Activated CD8-positive, alpha-beta memory T cell treated with anti-CD3 and anti-CD28 coated beads for 36 hours (primary cell): ENCODE data around the gene KNOP1. TPM values are rescaled to one million over a fixed set of nuclear protein-coding genes. Genes with fewer than 3 reads are reported as not detected.

ENCODE experiments used
- CTCF ChIA-PET: fragments of 350-600 bp; sonication (Branson Sonifier 250); formaldehyde crosslinking; loops from one replicate; lab custom pipeline; 2021; ENCODE audit warnings: antibody characterized with exemption; lab: Charles Lee
- POLR2A ChIA-PET: fragments of 350-600 bp; sonication (Branson Sonifier 250); formaldehyde crosslinking; loops from one replicate; lab custom pipeline; 2021; ENCODE audit warnings: antibody characterized with exemption; lab: Charles Lee
- total RNA-seq, 2 experiments: library from RNA; stranded (reverse); gene quantifications; one replicate each; pipeline ENCODE4 v1.2.3, GENCODE V29; 2021

KNOP1 gene
- total RNA-seq: 10 to 100 TPM; 32.1 to 33.9 TPM

- ChIA-PET CTCF (interaction anchor here (1.0 kb wide), 2 partner anchors 20 to 163 kb away, joined by 3 read pairs; partner anchors contain the start of gene VPS35L), POLR2A (interaction anchor here (0.7 to 1.1 kb wide), 2 partner anchors 12 to 162 kb away, joined by 4 read pairs; no protein-coding TSS in a partner anchor)
Measured at GRCh38 chr16:19717741-19718623, at the start of gene KNOP1, which contains the start of gene IQCK. TSS of gene KNOP1 (minus strand) at chr16:19718227. CDS start at chr16:19715035, 3,192 bp downstream. TSS of gene IQCK (plus strand) at chr16:19718271. CDS start at chr16:19718307, 36 bp downstream.

GRCh38 chr16:19767497-19767896, 49.5 kb upstream of the KNOP1 start:
- ChIA-PET CTCF (no interaction called here), POLR2A (interaction anchor here (0.6 kb wide), 1 partner anchor 45 kb away, joined by 3 read pairs; no protein-coding TSS in a partner anchor)

DNA sequence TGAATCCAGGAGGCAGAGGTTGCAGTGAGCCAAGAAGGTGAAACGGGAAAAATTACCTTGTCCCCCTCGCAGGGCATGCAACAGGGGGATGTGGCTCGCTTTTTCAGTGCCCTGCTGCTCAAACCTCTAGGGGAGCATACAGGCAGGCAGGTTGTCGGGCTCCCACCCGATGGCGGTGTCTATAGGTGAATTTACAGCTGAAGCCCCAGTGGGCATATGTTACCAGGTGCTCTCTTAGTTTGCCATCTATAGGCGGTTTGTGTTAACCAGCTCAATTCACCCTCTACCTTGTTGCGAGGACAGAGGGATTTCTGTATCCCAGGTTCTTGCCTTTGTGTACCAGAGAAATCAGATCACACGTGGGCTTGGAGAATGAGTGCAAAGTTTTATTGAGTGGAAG, 49.0 kb upstream of the KNOP1 start:
- CTCF ChIA-PET: no interaction called here

DNA sequence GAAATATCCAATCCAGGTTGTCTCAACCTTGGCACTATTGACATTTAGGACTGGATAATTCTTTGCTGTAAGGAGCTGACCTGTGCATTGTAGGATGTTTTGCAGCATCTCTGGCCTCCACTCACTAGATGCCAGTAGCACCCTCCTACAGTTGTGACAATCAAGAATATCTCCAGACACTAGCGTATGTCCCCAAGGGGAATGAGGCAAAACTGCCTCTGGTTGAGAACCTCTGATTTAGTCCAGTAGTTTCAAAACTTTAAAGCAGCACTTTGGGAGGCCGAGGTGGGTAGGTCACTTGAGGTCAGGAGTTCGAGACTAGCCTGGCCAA, 48.5 kb upstream of the KNOP1 start:
- CTCF ChIA-PET: no interaction called here
- POLR2A ChIA-PET: no interaction called here

More for the DNA sequence above, 49.0 kb upstream of the KNOP1 start:
- POLR2A ChIA-PET: interaction anchor here (0.6 kb wide), 1 partner anchor 44 kb away, joined by 3 read pairs; no protein-coding TSS in a partner anchor

DNA sequence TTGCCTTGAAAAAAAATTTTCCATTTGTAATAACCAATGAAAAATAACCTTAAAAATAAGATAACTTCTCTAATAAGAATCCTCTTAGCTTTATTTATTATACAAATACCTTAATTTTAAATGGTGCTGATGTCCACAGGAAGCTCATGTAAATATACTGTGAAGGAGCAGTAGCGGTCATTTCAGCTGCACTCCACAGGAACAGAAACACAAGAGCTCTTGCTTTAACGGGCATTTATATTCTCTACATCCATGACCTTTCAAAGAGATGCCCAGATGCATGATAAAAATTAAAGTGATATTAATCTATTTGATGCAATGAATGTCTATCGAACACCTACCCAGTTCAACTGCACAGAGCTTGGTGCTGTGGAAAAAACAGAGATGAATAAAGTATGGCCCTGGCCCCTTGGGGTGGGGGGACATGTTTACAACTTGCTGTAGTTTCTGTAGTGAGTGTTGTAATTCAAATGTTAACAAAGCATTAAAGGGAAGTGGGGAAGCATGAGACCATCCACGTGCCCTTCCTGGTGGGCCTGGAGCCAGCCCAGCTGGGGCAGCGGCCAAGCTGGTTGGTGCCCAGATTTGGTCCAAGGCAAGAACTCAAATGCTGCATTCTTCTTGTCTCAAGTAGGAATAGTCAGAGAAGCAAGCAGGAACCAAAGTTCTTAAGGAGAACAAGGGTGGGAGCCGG, 48.0 kb upstream of the KNOP1 start:
- ChIA-PET CTCF (interaction anchor here (0.9 kb wide), 1 partner anchor 12 kb away, joined by 3 read pairs; no protein-coding TSS in a partner anchor), POLR2A (no interaction called here)

DNA sequence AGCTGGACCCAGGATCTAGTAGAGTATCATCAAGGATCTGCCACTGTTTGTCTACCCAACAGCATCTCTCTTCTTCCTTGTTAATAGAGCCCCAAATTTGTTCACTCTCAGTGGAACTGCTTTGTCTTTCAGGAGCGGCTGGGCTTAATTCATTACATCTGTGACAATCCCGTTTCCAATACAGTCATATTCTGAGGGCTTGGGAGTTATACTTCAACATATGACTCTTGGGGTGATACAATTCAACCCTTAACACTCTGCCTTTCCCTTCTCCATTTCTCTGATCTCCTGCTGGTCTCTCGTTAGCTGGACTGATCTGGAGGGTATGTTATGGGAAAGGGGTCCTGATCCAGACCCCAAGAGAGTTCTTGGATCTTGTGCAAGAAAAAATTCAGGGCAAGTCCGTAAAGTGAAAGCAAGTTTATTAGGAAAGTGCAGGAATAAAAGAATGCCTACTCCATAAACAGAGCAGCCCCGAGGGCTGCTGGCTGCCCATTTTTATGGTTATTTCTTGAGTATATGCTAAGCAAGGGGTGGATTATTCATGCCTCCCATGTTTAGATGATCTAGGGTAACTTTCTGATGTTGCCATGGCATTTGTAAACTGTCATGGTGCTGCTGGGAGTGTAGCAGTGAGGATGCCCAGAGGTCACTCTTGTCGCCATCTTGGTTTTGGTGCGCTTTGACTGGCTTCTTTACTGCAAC, 42.5 kb upstream of the KNOP1 start:
- ChIA-PET CTCF (no interaction called here), POLR2A (no interaction called here)

- ChIA-PET CTCF (no interaction called here), POLR2A (no interaction called here)
Measured at GRCh38 chr16:19757762-19758595, 40.0 kb upstream of the KNOP1 start.

- ChIA-PET POLR2A (no interaction called here), CTCF (no interaction called here)
Measured at GRCh38 chr16:19757026-19757425, 39.0 kb upstream of the KNOP1 start.

GRCh38 chr16:19755268-19755667, 37.2 kb upstream of the KNOP1 start:
- POLR2A ChIA-PET: no interaction called here
- CTCF ChIA-PET: no interaction called here

DNA sequence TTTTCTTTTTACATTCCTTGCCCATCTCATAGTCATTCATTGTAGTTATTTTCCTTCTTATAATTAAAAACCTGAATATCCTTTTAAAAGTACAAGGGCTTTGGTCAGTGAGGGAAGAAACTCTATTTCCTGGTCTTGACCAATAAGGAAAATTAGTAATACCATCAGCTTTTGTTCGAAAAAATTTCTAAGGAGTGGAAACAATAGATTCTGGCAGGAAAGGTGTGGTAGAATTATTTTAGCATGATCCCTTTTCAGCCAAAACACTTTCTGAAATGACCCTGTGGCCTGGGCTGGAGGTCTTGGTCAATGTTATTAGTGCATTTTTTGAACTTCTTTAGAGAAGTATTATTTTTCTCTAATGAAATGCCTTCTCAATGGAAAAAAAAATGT, 36.6 kb upstream of the KNOP1 start:
- POLR2A ChIA-PET: no interaction called here
- CTCF ChIA-PET: no interaction called here

DNA sequence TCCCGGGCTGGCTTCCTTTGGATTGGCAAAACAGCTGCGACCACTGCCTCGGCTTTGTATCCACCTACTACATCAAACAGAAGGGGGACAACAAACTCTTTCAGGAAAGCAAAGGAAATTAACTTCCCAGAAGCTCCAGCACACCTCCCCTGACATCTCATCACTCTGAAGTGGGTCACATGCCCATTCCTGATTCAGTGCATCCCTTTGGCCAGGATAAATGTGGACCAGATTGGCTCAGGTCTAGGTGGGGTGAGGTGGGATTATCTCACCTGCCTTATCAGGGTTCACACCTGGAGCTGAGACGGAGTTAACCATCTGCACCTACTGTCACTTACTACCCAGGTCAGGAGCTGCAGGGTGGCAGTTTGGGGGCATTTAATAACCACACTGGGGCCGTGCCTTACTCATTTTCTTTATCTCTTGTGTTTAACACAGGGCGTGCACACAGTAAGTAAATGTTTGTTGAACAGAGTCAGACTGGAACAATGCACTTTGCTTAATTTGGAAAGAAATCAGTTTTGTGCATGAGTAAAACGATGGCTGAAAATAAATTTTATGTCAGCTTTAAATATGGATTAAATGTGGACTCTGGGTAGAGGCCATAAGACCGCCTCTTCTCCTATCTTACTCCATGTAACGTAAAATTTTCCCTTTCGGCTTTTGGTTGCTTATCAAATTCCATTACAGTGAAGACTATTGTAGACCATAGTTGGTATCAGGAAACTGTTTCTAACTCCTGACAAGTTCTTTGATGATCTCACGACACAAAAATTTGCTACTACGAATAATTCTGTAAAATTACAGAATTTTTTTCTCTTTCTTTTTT, 36.0 kb upstream of the KNOP1 start:
- POLR2A ChIA-PET: no interaction called here
- CTCF ChIA-PET: no interaction called here

DNA sequence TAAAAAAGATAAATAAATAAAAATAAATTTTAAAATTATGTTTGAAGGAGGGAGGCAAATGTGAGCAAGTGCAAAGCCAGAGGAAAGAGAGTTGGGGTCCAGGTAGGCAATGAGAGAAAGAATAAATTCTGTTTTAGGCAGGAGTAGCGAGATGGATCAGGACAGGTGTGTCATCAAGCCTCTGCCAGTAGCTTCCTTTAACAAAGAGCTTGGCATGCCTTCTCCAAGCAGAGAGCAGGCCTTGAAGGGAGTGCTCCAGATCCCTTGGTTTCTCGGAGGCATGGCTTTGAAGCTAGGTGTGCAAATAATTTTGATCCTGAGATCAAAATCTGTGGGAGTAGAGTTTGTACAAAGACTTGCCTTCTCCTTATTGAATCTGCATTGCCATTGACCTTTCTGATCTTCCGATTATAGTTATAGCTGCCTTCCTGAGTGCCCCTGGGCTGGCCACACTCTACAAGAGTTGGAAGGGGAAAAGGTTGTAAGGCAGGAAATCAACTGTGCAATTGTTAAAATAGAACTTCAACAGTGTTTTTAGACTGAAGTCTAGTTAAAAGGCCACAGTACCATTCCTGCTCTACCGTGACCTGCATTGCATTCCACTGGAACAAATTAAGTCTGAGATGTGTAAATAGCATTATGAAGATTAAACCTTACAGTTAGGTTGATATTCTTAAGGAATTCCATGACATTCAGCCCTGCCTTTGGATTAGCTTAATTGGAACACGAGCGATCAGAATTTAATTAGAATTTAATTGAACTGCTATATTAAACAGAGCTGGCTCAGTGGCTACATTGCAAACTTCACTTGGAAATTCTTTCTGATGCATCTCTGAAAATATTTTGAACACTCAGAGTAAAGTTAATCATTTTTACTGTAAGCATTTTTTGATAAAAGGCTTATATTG, 33.7 kb upstream of the KNOP1 start:
- ChIA-PET CTCF (no interaction called here), POLR2A (no interaction called here)

DNA sequence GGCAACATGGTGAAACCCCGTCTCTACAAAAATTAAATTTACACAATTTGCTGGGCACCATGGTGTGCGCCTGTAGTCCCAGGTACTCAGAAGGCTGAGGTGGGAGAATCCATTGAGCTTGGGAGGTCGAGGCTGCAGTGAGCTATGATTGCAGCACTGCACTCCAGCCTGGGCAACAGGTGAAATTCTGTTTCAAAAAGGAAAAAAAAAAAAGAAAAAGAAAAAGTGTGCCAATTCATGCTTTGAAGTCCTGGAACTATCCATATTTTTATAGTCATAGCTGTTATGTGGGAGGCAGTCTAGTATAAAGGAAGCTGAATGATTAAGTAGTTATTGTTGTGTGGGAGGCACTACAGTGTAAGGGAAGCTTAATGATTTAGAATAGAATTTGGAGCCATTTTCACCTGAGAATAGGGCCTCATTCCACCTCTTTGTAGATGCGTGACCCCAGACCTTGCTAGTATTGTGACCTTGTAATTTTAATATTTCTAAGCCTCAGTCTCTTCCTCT, 31.6 kb upstream of the KNOP1 start:
- POLR2A ChIA-PET: no interaction called here
- CTCF ChIA-PET: no interaction called here

DNA sequence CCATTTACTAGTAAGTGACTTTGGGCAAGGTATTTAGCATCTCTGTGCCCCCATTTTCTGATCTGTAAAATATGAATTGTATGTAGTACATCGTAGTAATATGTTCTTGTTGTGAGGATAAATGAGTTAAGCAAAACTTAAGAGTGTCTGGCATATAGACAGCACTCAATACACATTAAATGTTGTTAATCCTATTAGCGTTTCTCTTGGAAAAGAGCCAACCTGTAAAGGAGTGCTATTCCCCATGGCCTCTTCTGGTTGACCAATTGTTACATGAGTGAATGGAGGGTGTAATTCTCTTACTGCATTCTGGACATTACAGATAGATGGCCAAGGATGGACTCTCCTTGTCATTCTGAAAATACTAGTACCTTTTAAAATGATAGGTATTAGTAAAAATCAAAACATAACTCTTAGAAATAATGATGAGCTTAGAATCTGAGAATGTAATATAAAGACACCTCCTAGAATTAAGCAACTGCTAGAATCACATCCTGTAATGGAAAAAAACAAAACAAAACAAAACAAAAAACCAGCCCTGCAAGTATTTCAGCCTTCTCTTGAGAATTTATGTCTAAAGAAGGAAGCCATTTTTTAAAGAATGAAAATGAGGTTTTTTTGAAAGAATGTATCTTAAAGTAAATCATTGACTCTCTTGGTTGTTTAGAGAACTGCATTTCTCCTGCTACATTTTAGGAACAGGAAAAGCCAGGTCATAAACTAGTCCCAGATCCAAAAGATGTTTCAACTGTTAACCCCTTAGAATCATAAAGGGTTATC, 30.6 kb upstream of the KNOP1 start:
- POLR2A ChIA-PET: no interaction called here
- CTCF ChIA-PET: no interaction called here

GRCh38 chr16:19746561-19746960, 28.5 kb upstream of the KNOP1 start:
- ChIA-PET POLR2A (no interaction called here), CTCF (no interaction called here)

- POLR2A ChIA-PET: no interaction called here
- CTCF ChIA-PET: no interaction called here
Measured at GRCh38 chr16:19745286-19746010, 27.4 kb upstream of the KNOP1 start.
